CD4-positive, alpha-beta T cell treated with Interleukin-15 for 1 hour (primary cell): Measurements from ENCODE around the gene MESD.

Experiments used
- DNase-seq: peaks from one replicate; pipeline ENCODE4 v3.0.0-alpha.2; 2020

Gene MESD

GRCh38 chr15:81014446-81015093 is 25.0 kb upstream of the MESD start:
- no peak for DNase-seq

GRCh38 chr15:81013396-81013929 is 23.8 kb upstream of the MESD start:
- DNase-seq, result no peak

- DNase-seq, result no peak
Observed at GRCh38 chr15:81012588-81012987, 23.0 kb upstream of the MESD start.

DNA sequence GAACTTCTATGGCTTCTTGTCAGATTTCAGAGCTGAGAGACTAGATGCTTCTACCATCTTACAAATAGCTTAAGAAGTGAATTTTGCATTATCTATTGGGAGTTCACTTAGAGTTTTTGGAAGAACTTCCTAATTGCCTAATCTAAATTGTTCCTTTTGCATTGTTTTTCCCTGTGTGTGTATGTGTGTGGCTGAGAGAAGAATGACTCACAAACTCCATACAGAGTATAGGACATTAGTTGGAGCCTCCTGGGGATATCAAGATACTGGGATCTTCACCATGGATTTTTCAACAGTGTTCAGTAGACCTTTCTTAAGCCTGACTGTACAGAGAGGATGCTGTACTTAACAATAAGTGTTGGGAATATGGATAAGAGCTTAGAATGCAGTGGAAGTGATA is 22.0 kb upstream of the MESD start:
- no peak for DNase-seq

GRCh38 chr15:81010086-81010485 is 20.5 kb upstream of the MESD start:
- no peak for DNase-seq

GRCh38 chr15:81008312-81008711 is 18.7 kb upstream of the MESD start:
- DNase-seq, result no peak

DNA sequence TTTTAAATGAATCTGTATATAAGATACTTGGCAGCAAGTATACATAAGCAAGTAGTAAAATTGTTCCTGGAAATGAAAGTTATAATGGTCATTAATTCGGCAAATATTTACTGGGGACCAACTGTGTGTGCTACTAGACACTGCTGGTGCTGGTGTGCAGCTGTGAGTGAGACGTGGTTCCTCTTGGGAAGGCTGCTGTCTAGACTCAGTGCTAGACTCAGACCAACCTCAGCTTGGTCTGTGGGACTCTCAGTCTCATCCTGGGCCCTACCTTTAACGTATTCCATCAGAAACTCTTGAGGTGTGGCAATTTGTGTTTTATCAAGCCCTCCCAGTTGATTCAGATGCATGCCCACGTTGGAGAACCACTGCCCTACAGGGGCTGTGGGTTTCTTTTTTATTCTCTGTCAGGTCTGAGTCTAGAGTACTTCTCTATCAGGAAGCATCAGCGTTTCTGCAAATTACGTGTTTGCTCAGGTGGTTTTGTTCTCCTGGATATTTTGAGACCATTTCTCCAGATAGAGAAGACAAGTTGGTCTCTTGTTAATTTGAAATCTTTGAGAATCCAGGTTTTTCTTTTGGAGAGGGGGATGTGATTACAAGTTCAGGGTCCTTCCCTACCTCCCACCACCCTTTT is 17.9 kb upstream of the MESD start:
- no peak for DNase-seq

- DNase-seq, result no peak
Observed at GRCh38 chr15:81006124-81006523, 16.5 kb upstream of the MESD start.

GRCh38 chr15:81003097-81003350 is 13.4 kb upstream of the MESD start:
- DNase-seq, result no peak

DNA sequence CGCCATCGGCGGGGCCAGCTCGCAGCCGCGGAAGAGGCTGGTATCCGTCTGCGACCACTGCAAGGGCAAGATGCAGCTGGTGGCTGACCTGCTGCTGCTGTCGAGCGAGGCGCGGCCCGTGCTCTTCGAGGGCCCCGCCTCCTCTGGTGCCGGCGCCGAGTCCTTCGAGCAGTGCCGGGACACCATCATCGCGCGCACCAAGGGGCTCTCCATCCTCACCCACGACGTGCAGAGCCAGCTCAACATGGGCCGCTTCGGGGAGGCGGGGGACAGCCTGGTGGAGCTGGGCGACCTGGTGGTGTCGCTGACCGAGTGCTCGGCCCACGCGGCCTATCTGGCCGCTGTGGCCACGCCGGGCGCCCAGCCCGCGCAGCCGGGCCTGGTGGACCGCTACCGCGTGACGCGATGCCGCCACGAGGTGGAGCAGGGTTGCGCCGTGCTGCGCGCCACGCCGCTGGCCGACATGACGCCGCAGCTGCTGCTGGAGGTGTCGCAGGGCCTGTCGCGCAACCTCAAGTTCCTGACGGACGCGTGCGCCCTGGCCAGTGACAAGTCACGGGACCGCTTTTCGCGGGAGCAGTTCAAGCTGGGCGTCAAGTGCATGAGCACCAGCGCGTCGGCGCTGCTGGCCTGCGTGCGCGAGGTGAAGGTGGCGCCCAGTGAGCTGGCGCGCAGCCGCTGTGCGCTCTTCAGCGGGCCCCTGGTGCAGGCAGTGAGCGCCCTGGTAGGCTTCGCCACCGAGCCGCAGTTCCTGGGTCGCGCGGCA is 12.9 kb upstream of the MESD start:
- DNase-seq, result no peak

GRCh38 chr15:81002009-81002330 is 12.4 kb upstream of the MESD start:
- no peak for DNase-seq

DNA sequence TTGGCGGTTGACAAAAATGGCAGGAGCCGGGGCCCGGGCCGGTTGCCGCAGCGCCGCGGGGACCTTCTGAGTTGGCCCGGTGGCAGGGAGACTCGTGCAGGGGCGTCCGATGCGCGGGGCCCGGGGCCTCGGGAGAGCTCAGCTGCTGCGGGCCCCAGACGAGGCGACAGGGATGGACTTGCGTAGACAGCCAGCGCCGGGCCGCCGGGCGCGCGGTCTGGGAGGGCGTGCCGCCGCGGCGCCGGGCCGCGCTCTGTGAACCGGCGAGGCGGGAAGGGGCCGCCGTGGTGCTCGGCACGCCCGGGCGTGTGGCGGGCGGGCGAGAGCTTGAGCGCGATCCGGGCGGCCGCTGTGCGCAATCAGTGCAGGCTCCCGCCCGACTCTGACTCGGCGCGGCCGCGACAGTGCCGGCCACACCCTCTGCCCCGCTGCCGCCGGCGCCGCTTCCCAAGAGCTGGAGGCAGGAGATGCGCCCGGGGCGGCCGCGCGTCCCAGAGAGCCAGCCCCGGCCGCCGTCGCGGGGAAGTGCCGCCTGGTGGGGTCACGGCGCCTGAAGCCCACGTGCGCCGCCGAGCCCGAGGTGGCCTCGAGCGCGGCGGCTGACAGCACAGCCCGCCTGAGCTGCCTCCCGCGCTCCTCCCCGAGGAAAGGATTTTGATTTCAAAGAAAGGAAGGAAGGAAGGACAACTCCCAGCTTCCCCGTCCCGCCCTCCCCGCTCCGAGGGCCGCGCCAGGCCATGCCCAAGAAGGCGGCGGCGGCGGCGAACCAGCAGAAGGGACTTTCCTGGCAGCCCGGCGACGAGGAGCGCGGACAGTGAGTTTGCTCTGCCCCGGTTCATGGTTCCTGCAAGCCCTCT is 11.8 kb upstream of the MESD start:
- DNase-seq, result peak; percentile 66

DNA sequence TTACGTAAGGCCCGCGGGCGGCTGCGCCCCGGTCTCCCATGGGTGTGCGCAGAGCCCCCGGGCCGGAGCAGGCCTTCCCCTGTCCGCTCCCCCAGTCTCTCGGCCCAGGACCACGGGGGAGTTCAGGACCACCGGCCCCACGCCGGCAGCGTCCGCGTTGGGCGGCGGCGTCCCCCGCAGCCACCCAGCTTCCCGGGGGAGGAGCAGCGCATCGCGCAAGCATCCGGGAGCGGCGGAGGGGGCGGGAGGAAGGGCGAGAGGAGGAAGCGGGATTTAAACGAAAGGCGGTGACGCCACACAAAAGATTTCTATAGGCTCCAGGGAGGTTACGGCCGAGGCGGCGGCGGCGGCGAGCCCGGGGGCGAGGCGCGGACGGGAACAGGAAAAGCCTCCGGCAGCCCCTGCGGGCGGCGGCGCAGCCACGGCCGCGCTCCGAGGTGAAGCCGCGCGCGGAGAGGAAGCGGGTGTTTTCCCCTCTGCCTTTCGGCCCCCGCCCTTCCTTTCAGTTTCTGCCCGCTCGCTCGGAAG is 11.1 kb upstream of the MESD start, which contains the start of gene TLNRD1:
Gene TLNRD1 (plus strand): TSS at position 300 of the 528 bp plus-strand sequence. CDS start 1,349 bp downstream, outside the sequence.
- DNase-seq, result peak; percentile 87

GRCh38 chr15:81000144-81000623 is 10.6 kb upstream of the MESD start:
- DNase-seq, result no peak

DNA sequence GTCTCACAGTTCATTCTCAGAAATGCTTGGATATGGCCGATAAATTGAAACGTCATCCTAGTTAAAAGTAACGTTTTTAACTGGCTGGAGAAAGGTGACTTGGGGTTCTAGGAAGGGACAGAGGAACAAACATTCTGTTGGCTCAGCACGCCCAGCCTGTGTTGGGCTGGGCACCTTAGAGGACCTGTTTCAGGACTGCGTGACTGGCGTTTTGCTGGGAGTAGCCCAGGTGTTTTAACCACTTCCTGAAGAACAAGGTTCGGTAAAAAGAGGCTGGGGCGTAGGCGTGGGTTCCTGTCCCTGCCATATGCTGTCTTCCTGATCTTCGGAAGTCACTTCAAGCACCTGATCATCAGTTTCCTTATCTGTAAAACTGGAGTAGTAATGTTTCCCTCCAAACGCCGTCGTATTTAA is 10.0 kb upstream of the MESD start:
- peak; percentile 61 for DNase-seq

DNA sequence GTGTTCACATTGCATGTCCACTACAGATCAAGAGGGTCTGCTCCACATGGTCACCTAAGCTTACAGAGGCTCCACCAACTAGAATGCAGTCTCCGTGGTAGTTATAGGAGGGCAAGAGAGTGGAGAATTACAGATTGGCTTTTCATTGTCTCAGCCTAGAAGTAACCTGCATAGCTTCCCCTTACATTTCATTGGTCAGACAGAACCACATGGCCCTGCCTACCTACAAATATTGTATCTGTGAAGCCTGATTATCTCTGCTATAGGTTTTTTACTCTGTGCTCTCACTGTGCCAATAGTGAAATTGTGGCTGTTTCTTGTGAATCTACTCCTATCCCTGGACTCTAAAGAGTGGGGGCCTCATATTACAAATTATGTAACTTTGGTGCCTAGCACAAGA is 8.6 kb upstream of the MESD start:
- no peak for DNase-seq

GRCh38 chr15:80997692-80998091 is 8.1 kb upstream of the MESD start:
- DNase-seq, result no peak

- no peak for DNase-seq
Observed at GRCh38 chr15:80996247-80996646, 6.6 kb upstream of the MESD start.

DNA sequence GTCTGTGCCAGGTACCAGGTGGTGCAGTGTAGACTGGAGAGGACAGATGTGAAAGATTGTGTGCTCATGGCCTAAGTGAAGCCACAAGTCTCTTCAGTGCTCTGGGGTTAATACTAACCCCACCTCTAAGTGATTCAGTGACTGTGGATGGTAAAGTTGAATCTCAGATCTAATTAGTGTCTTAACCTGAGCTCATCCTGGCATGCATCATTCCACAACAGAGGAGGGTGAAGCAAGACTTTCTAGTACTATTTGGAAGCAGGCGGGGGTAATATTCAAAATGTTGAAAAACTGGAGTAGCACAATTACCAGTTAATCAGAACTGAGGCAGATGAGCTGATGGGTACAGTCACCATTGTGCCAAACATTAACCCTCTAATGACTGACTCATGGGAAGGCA is 2.8 kb upstream of the MESD start:
- DNase-seq, result no peak

- DNase-seq, result no peak
Observed at GRCh38 chr15:80992006-80992405, 2.4 kb upstream of the MESD start.

- no peak for DNase-seq
Observed at GRCh38 chr15:80991421-80991820, 1.8 kb upstream of the MESD start.

- DNase-seq, result no peak
Observed at GRCh38 chr15:80990955-80991354, 1.3 kb upstream of the MESD start.

GRCh38 chr15:80989081-80989517 is 520 bp downstream of the MESD start:
- no peak for DNase-seq
